ENCODE data around the gene KCNJ11. TPM values are rescaled to one million over a fixed set of nuclear protein-coding genes. Genes with fewer than 3 reads are reported as not detected.

The KCNJ11 gene
- polyA plus RNA-seq, 1 donor from 2014 or later: 8.0 TPM

DNA sequence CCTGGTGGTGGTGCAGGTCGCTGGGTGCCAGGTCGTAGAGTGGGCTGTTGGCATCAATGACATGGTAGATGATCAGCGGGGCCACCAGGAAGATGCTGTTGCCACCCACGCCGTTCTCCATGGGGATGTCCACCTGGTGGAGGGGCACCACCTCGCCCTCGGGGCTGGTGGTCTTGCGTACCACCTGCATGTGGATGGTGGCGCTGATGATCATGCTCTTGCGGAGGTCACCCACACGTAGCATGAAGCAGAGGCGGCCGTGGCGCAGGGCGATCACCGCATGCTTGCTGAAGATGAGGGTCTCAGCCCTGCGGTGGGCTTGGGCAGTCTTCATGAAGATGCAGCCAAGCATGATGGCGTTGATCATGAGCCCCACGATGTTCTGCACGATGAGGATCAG is 1.2 kb downstream of the KCNJ11 start:
- Histone ChIP-seq H4K20me1 (ENCODE audit: insufficient read depth) (no peaks in the 10 kb centered on the region), H3K9ac (ENCODE audit: low read length) (no peak overlapping the region), H3F3A (ENCODE audit: insufficient read depth, low read length, poor library complexity, severe bottlenecking) (no peaks in the 10 kb centered on the region), H2AFZ (ENCODE audit: low read depth, low read length) (no peak overlapping the region), H3K36me3 (ENCODE audit: insufficient read depth, low read length) (no peaks in the 10 kb centered on the region), H3K27ac (ENCODE audit: low read length) (no peak overlapping the region), H3K79me2 (replicated peaks; ENCODE audit: insufficient read depth, low read length) (no peaks in the 10 kb centered on the region), H3K4me3 (ENCODE audit: low read length) (no peak overlapping the region), H3K4me2 (ENCODE audit: low read length) (no peak overlapping the region), H3K9me3 (ENCODE audit: low read length) (no peaks in the 10 kb centered on the region), H3K9me2 (ENCODE audit: insufficient read depth, low read length) (no peaks in the 10 kb centered on the region), H3K27me3 (ENCODE audit: insufficient read depth, low read depth, low read length) (no peaks in the 10 kb centered on the region)
- TF ChIP-seq EZH2 (IDR thresholded peaks at IDR 0.05; ENCODE audit: borderline replicate concordance, insufficient read depth, low read length, poor library complexity, severe bottlenecking): no peak
- no peak for TF ChIP-seq REST (IDR thresholded peaks at IDR 0.05; ENCODE audit: borderline replicate concordance)
- TF ChIP-seq CTCF (IDR thresholded peaks at IDR 0.05; ENCODE audit: poor library complexity, severe bottlenecking): no peak
- TF ChIP-seq RAD21 (conservative IDR thresholded peaks at IDR 0.05): no peak
- no peak for TF ChIP-seq EP300 (conservative IDR thresholded peaks at IDR 0.05; ENCODE audit: poor library complexity, severe bottlenecking)
- no peak for TF ChIP-seq POLR2AphosphoS5 (IDR thresholded peaks at IDR 0.05)

- no peak overlapping the region for H2AFZ ChIP-seq (ENCODE audit: low read depth, low read length)
- no peaks in the 10 kb centered on the region for H3K9me3 ChIP-seq (ENCODE audit: low read length)
- no peaks in the 10 kb centered on the region for H3K9me2 ChIP-seq (ENCODE audit: insufficient read depth, low read length)
- no peaks in the 10 kb centered on the region for H3K79me2 ChIP-seq (replicated peaks; ENCODE audit: insufficient read depth, low read length)
- H3K4me2 ChIP-seq (ENCODE audit: low read length): no peak overlapping the region
- H3F3A ChIP-seq (ENCODE audit: insufficient read depth, low read length, poor library complexity, severe bottlenecking): no peaks in the 10 kb centered on the region
- H3K36me3 ChIP-seq (ENCODE audit: insufficient read depth, low read length): no peaks in the 10 kb centered on the region
- TF ChIP-seq CTCF (IDR thresholded peaks at IDR 0.05; ENCODE audit: poor library complexity, severe bottlenecking) (peak; percentile 57), MXI1 (conservative IDR thresholded peaks at IDR 0.05; ENCODE audit: poor library complexity, severe bottlenecking) (no peak), SMC3 (conservative IDR thresholded peaks at IDR 0.05; ENCODE audit: poor library complexity) (peak; percentile 53)
- no peaks in the 10 kb centered on the region for H4K20me1 ChIP-seq (ENCODE audit: insufficient read depth)
- peak overlapping the region; percentile 49 for H3K4me3 ChIP-seq (ENCODE audit: low read length)
- no peaks in the 10 kb centered on the region for H3K27me3 ChIP-seq (ENCODE audit: insufficient read depth, low read depth, low read length)
- no peak overlapping the region for H3K27ac ChIP-seq (ENCODE audit: low read length)
- H3K9ac ChIP-seq (ENCODE audit: low read length): no peak overlapping the region
Measured at GRCh38 chr11:17386331-17387084, 2.0 kb downstream of the KCNJ11 start.

All from neural cell (in vitro differentiated cells).